H1 (cell line): Measurements from ENCODE around the gene TYRP1.

Experiments
- ATF3 ChIP-seq: IDR thresholded peaks from 2 replicates; pipeline ENCODE4 v1.6.1; 2011; ENCODE audit warnings: low read depth, mild to moderate bottlenecking, low read length; ENCODE audit not compliant: insufficient read depth
- CTCF ChIP-seq, 3 experiments: IDR thresholded peaks; 1 replicate in 2 of 3; 2 replicates in 1 of 3; pipeline versions ENCODE4 v1.5.1 to v1.6.1; 2011; ENCODE audit warnings: low read length in 3 of 3, mild to moderate bottlenecking in 3 of 3, inconsistent platforms in 2 of 3, low read depth in 1 of 3, moderate library complexity in 1 of 3; ENCODE audit not compliant: insufficient read depth in 1 of 3; ENCODE audit errors: control extremely low read depth in 1 of 3
- EZH2 ChIP-seq: fragments of 200-600 bp; sonication (generic); IDR thresholded peaks from 2 replicates; pipeline ENCODE4 v1.7.1; 2012; ENCODE audit warnings: low read depth, mild to moderate bottlenecking, moderate library complexity, low read length, inconsistent platforms; ENCODE audit not compliant: severe bottlenecking
- GABPA ChIP-seq: IDR thresholded peaks from 2 replicates; pipeline ENCODE4 v1.6.1; 2011; ENCODE audit warnings: mild to moderate bottlenecking, low read length, moderate library complexity, borderline replicate concordance; ENCODE audit not compliant: insufficient read depth
- POLR2AphosphoS5 ChIP-seq: IDR thresholded peaks from 2 replicates; pipeline ENCODE4 v1.6.1; 2011; ENCODE audit warnings: low read depth, low read length
- RFX5 ChIP-seq: IDR thresholded peaks from 2 replicates; pipeline ENCODE4 v1.6.1; 2011; ENCODE audit warnings: low read depth, low read length, improper control_type of control experiment, borderline replicate concordance
- RNF2 ChIP-seq: fragments of 200-900, 300-1000 bp; sonication (generic); IDR thresholded peaks from 2 replicates; pipeline ENCODE4 v1.7.1; 2016; ENCODE audit warnings: borderline replicate concordance, low read depth, mild to moderate bottlenecking, antibody characterized with exemption, low read length; ENCODE audit not compliant: poor library complexity, severe bottlenecking; ENCODE audit errors: missing control alignments
- TCF12 ChIP-seq: IDR thresholded peaks from 2 replicates; pipeline ENCODE4 v1.6.1; 2011; ENCODE audit warnings: low read depth, mild to moderate bottlenecking, low read length

GRCh38 chr9:12697719-12698118 is 4.5 kb downstream of the TYRP1 start:
- TF ChIP-seq EZH2 (no peak), CTCF (IDR thresholded peaks at IDR 0.05; ENCODE audit: control extremely low read depth in 1 of 3, insufficient read depth in 1 of 3, low read depth in 1 of 3, low read length in 3 of 3) (no peak), GABPA (no peak), TCF12 (no peak), ATF3 (no peak), RNF2 (no peak), RFX5 (no peak), POLR2AphosphoS5 (no peak)
